IMR-90 (cell line): Measurements from ENCODE around the gene MEGF11.

Experiments
- CEBPB ChIP-seq: IDR thresholded peaks from 2 replicates; pipeline ENCODE4 v1.6.1; 2012; ENCODE audit warnings: low read depth, low read length, improper control_type of control experiment
- FOS ChIP-seq: fragments of 150-350 bp; IDR thresholded peaks from 2 replicates; pipeline ENCODE4 v1.6.1; 2016; ENCODE audit warnings: low read depth, low read length
- MAFK ChIP-seq: IDR thresholded peaks from 2 replicates; pipeline ENCODE4 v1.6.1; 2012; ENCODE audit warnings: low read depth, low read length, improper control_type of control experiment
- MXI1 ChIP-seq: IDR thresholded peaks from 2 replicates; pipeline ENCODE4 v1.6.1; 2012; ENCODE audit warnings: low read depth, mild to moderate bottlenecking, low read length, moderate library complexity, borderline replicate concordance
- POLR2A ChIP-seq: IDR thresholded peaks from 2 replicates; pipeline ENCODE4 v1.6.1; 2012; ENCODE audit warnings: mild to moderate bottlenecking, low read depth, low read length
- RAD21 ChIP-seq: IDR thresholded peaks from 2 replicates; pipeline ENCODE4 v1.6.1; 2012; ENCODE audit warnings: low read length, improper control_type of control experiment
- RFX5 ChIP-seq: IDR thresholded peaks from 2 replicates; pipeline ENCODE4 v1.8.0; 2012; ENCODE audit warnings: low read depth, mild to moderate bottlenecking, low read length, moderate library complexity
- SMC3 ChIP-seq: fragments of 150-350 bp; IDR thresholded peaks from 2 replicates; pipeline ENCODE4 v1.6.1; 2016; ENCODE audit warnings: low read depth, mild to moderate bottlenecking, antibody characterized with exemption, low read length, moderate library complexity
- USF2 ChIP-seq: fragments of 150-350 bp; IDR thresholded peaks from 2 replicates; pipeline ENCODE4 v1.6.1; 2017; ENCODE audit warnings: mild to moderate bottlenecking, antibody characterized with exemption, low read length, low read depth
- TF ChIP-seq, protein P1 (sequence below): conservative IDR thresholded peaks from 2 replicates; pipeline ENCODE4 v1.5.1; 2012; ENCODE audit warnings: mild to moderate bottlenecking, low read depth, low read length, improper control_type of control experiment

- TF ChIP-seq SMC3 = no peak
- TF ChIP-seq, protein P1, sequence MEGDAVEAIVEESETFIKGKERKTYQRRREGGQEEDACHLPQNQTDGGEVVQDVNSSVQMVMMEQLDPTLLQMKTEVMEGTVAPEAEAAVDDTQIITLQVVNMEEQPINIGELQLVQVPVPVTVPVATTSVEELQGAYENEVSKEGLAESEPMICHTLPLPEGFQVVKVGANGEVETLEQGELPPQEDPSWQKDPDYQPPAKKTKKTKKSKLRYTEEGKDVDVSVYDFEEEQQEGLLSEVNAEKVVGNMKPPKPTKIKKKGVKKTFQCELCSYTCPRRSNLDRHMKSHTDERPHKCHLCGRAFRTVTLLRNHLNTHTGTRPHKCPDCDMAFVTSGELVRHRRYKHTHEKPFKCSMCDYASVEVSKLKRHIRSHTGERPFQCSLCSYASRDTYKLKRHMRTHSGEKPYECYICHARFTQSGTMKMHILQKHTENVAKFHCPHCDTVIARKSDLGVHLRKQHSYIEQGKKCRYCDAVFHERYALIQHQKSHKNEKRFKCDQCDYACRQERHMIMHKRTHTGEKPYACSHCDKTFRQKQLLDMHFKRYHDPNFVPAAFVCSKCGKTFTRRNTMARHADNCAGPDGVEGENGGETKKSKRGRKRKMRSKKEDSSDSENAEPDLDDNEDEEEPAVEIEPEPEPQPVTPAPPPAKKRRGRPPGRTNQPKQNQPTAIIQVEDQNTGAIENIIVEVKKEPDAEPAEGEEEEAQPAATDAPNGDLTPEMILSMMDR = no peak
- no peak for TF ChIP-seq POLR2A
- TF ChIP-seq RAD21 = no peak
- TF ChIP-seq USF2 = no peak
- no peak for TF ChIP-seq MXI1
- no peak for TF ChIP-seq MAFK
- no peak for TF ChIP-seq CEBPB
- TF ChIP-seq FOS = no peak
- no peak for TF ChIP-seq RFX5
Measured at GRCh38 chr15:66147440-66147839, 106.1 kb downstream of the MEGF11 start.
